ENCODE measurements around the gene RAB20.
"Not testable (repeated sequence)": the region's sequence is repeated elsewhere in the genome, so short reads cannot be mapped to it uniquely, and the experiment has no call there.

The RAB20 gene

GRCh38 chr13:110561344-110562035 is at the start of gene RAB20:
RAB20 (minus strand) TSS chr13:110561722; CDS start chr13:110561519, 203 bp downstream.
- DNase-seq (ENCODE audit: low read depth): peak; percentile 45
- peak within 1 kb of the TSS; percentile 81 for H3K4me3 ChIP-seq (ENCODE audit: low read depth, low read length)

GRCh38 chr13:110610955-110611595 is 49.6 kb upstream of the RAB20 start:
- no peak overlapping the region for H3K4me3 ChIP-seq (ENCODE audit: low read depth, low read length)
- DNase-seq (ENCODE audit: low read depth): no peak

GRCh38 chr13:110607675-110608224 is 46.2 kb upstream of the RAB20 start:
- DNase-seq (ENCODE audit: low read depth): no peak
- no peak overlapping the region for H3K4me3 ChIP-seq (ENCODE audit: low read depth, low read length)

GRCh38 chr13:110606281-110606680 is 44.8 kb upstream of the RAB20 start:
- not testable (repeated sequence) for H3K4me3 ChIP-seq (ENCODE audit: low read depth, low read length); DNase-seq (ENCODE audit: low read depth)

GRCh38 chr13:110605132-110605531 is 43.6 kb upstream of the RAB20 start:
- no peak for DNase-seq (ENCODE audit: low read depth)
- no peak overlapping the region for H3K4me3 ChIP-seq (ENCODE audit: low read depth, low read length)

GRCh38 chr13:110600980-110601379 is 39.5 kb upstream of the RAB20 start:
- DNase-seq (ENCODE audit: low read depth): no peak
- no peak overlapping the region for H3K4me3 ChIP-seq (ENCODE audit: low read depth, low read length)

- no peak overlapping the region for H3K4me3 ChIP-seq (ENCODE audit: low read depth, low read length)
- DNase-seq (ENCODE audit: low read depth): no peak
Observed at GRCh38 chr13:110600261-110600819, 38.8 kb upstream of the RAB20 start.

GRCh38 chr13:110597041-110597689 is 35.6 kb upstream of the RAB20 start:
- no peak overlapping the region for H3K4me3 ChIP-seq (ENCODE audit: low read depth, low read length)
- DNase-seq (ENCODE audit: low read depth): no peak

- H3K4me3 ChIP-seq (ENCODE audit: low read depth, low read length): no peak overlapping the region
- no peak for DNase-seq (ENCODE audit: low read depth)
Observed at GRCh38 chr13:110593430-110594130, 32.1 kb upstream of the RAB20 start.

GRCh38 chr13:110592665-110593064 is 31.1 kb upstream of the RAB20 start:
- no peak for DNase-seq (ENCODE audit: low read depth)
- no peak overlapping the region for H3K4me3 ChIP-seq (ENCODE audit: low read depth, low read length)

GRCh38 chr13:110590577-110590976 is 29.1 kb upstream of the RAB20 start:
- DNase-seq (ENCODE audit: low read depth): no peak
- no peak overlapping the region for H3K4me3 ChIP-seq (ENCODE audit: low read depth, low read length)

GRCh38 chr13:110589793-110590390 is 28.4 kb upstream of the RAB20 start:
- no peak for DNase-seq (ENCODE audit: low read depth)
- H3K4me3 ChIP-seq (ENCODE audit: low read depth, low read length): no peak overlapping the region

GRCh38 chr13:110583178-110583865 is 21.8 kb upstream of the RAB20 start:
- H3K4me3 ChIP-seq (ENCODE audit: low read depth, low read length): no peak overlapping the region
- no peak for DNase-seq (ENCODE audit: low read depth)

GRCh38 chr13:110582421-110582954 is 21.0 kb upstream of the RAB20 start:
- no peak overlapping the region for H3K4me3 ChIP-seq (ENCODE audit: low read depth, low read length)
- no peak for DNase-seq (ENCODE audit: low read depth)

- H3K4me3 ChIP-seq (ENCODE audit: low read depth, low read length): no peak overlapping the region
- no peak for DNase-seq (ENCODE audit: low read depth)
Observed at GRCh38 chr13:110581506-110582185, 20.1 kb upstream of the RAB20 start.

GRCh38 chr13:110580800-110581199 is 19.3 kb upstream of the RAB20 start:
- no peak for DNase-seq (ENCODE audit: low read depth)
- no peak overlapping the region for H3K4me3 ChIP-seq (ENCODE audit: low read depth, low read length)

GRCh38 chr13:110578363-110578762 is 16.8 kb upstream of the RAB20 start:
- no peak overlapping the region for H3K4me3 ChIP-seq (ENCODE audit: low read depth, low read length)

More at GRCh38 chr13:110578363-110578762, 16.8 kb upstream of the RAB20 start:
- DNase-seq (ENCODE audit: low read depth): no peak

All from skeletal muscle cell (primary cell).